Measurements from ENCODE around the gene SCAPER.

The SCAPER gene

DNA sequence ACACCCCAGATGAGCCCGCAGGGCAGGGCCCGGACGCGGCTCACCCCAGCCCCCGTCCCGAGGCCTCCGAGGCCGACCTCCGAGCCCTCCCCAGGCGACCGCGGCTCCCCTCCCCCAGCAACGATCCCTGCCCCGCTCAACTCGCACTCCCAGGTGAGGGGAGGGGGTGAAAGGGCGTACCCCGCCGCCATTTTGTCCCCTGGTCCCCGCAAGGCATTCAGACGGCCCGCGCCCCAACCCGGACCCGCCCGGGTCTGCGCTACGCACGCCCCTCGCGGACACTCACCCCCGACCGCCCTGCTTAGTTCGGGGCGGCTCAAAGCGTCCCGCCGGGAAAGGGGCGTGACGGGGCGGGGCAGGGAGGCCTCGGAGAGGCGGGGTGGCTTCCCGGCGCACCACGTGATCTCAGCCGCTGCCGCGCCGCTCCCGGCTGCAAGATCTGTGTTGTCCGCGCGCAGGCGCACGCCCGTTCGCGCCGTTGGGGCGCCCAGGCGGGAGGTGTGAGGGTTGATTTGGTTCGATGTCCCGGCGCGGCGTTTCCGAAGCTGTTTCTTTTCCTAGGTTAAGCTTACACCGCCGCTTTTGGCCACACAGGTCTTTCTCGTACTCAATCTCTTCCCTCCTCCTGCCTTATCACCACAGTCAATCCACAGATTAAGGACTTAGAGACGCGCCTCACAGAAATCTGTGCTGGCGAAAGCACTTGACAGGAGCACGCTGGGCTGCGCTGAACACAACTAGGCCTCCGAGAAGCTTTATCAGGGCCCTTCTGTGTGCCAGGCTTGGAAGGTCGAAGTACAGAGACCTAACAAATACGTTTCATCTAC, at the start of gene SCAPER:
Gene SCAPER, minus strand, starts transcription at position 328 of the 827 bp plus-strand sequence. CDS start 21,523 bp downstream, outside the sequence.
- DNase-seq: peak; percentile 92 to 94

GRCh38 chr15:76954744-76955143, 49.6 kb upstream of the SCAPER start:
- DNase-seq: peak in 1 of 2 experiments; percentile 4

DNA sequence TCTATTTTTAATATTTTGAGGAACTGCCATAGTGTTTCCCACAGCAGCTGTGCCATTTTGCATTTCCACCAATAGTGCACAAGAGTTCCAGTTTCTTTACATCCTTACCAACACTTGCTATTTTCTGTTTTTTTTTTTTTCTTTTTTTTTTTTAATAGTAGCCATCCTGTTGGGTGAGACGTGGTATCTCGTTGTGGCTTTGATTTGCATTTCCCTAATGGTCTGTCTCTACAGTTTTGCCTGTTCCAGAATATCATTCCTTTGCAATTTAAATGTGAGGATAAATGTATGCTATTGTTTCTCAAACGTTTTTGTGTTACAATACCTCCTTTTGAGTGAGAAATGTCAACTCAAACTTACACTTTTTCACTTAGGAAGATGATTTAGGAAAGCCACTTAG, 48.8 kb upstream of the SCAPER start:
- DNase-seq: no peak

DNA sequence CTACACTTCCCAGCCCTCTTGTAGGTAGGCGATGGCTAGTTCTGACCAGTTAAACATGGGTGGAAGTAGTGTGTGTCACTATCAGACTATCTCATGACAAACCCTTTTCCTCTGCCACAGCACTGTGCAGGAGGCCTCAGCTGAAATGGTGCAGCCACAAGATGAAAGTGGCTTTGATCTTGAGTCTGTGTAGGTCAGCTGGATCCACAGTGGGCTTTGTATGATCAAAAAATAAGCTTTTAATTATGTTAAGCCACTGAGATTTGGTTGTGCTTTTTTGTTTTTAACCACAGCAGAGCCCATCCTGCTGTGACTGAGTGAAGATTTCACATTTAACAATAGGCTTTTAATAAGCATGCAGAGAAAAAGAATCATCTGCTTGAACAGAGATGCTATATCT, 46.1 kb upstream of the SCAPER start:
- no peak for DNase-seq

DNA sequence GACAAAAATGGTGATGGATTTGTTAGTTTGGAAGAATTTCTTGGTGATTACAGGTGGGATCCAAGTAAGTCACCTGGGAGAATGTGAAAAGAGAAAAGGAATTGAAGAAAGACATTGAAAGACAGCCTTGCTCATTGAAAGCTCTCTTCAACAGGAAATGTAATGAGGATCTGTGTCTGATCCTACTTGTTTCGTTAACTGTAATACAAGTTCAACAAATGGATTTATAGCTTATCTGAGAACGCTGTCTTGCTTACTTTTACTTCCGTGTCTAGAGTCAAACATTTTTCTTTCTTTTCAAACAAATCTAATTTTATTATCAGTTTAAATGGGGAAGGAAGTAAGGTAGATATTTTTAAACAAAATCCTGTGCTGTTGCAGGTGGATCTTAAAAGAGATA, 42.3 kb upstream of the SCAPER start:
- DNase-seq: no peak

GRCh38 chr15:76945494-76946093, 40.5 kb upstream of the SCAPER start:
- no peak for DNase-seq

DNA sequence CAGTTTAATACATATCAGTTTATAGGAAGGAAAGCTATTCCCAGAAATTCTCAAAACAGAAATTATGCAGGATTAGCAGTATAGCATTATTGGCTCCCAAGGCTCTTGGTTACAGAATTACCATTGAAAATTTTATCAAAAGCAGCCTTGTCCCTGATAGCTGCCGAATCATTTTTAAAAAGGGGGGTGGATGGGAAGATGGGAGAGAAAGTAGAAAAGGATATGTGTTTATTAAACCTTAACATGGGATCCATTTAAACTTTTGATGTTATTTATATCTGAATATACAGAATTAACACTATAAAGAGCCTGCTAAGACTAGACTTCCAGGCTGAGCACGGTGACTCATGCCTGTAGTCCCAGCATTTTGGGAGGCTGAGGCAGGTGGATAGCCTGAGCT, 37.2 kb upstream of the SCAPER start:
- no peak for DNase-seq

DNA sequence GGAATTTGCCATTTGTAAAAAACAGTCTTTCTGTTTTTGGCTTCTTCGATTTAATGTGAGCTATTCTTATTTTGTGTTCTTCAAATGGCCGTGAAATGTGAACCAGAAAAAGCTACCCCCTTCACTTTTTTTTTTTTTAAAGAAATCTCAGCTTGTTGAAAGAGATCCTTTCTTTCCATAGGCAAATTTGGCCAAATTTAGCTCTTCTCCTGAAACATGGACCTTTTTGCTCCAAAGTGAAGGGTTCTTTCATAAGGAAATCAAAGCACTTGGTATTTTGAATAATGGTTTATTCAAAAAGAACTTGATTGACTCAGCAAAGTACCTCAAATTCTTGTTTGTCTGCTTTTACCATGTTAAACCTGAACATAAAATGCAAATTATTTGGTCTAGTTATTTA, 36.5 kb upstream of the SCAPER start:
- DNase-seq: no peak

DNA sequence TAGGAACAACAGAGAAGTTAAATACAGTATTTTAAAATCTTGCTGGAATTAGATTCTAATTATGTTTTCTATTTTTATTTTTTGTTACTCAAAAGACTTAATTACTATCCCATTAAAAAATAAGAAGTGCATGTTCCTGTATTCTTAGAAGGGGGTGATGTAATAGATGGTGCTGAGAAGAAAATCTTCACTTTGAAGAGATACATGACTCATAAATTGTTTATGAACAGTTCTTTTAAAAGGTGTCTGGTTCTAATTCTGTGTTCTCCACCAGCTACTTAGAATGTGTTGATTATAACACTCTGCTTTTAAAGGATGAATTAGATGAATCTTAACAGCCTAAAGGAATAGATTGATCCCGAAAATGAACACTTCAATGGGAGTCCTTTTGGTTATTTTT, 34.6 kb upstream of the SCAPER start:
- no peak for DNase-seq

DNA sequence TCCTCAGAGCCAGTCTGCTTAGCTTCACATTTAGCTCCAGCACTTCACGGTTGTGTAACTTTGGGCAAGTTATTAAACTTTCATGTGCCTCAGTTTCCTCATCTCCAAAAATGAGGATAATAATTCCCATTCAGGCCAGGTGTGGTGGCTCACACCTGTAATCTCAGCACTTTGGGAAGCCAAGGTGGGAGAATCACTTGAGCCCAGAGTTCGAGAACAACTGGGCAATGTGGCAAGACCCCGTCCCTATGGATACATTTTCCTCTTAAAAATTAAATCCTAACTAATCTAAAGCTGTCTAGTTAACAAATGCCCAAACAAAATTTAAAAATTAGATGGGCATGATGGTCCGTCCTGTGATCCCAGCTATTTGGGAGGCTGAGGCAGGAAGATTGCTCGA, 33.6 kb upstream of the SCAPER start:
- no peak for DNase-seq

GRCh38 chr15:76936671-76937070, 31.5 kb upstream of the SCAPER start:
- no peak for DNase-seq

DNA sequence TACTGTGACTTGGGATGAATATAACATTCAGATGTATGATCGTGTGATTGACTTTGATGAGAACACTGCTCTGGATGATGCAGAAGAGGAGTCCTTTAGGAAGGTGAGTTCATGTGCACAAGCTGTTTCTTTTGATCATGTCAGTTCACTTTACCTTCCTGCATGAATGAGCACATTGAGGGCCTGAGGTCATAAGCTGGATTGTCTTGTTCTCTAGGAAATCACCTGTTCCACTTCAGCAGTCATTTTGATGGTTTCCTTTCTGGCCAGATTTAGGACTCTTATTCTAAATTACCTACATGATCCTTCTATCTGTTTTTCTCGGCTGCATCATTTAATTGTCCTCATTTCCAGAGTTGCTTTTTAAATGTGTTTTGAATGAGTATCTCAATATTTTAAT, 30.5 kb upstream of the SCAPER start:
- DNase-seq: no peak

DNA sequence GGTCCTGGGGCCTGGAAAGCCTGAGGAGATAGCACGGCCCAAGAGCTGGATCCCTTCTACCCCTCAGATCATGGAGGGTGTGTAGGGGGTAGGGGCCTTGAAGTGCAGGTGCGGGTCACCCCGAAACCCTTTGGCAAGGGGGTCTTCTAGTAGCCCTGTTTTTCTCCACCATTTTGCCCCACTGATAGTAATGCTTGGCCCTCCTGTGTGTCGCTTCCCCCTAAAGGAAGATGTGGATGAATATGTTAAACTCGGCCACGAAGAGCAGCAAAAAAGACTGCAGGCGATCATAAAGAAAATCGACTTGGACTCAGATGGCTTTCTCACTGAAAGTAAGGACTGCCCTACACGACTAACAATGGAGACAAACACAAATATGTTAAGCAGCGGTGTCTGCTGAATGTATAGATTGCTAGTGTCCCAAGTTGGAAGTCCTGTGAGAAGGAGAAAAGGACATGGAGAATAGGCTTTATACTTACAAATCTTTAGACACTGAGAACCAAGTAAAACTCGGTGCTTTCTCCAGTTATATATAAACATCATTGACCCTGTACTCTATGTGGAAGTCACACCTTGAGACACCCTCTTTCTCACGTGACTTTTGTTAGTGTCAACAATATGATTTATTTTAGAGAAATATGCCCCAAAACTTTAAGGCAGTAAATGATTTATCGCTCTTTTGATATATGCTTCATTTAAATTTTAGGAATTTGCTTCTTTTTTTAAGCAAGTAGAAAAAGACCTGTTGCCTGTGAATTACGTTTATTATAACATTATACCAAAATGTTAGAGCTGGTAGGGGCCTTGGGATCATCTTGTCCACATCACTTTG, 27.2 kb upstream of the SCAPER start:
- DNase-seq: no peak

DNA sequence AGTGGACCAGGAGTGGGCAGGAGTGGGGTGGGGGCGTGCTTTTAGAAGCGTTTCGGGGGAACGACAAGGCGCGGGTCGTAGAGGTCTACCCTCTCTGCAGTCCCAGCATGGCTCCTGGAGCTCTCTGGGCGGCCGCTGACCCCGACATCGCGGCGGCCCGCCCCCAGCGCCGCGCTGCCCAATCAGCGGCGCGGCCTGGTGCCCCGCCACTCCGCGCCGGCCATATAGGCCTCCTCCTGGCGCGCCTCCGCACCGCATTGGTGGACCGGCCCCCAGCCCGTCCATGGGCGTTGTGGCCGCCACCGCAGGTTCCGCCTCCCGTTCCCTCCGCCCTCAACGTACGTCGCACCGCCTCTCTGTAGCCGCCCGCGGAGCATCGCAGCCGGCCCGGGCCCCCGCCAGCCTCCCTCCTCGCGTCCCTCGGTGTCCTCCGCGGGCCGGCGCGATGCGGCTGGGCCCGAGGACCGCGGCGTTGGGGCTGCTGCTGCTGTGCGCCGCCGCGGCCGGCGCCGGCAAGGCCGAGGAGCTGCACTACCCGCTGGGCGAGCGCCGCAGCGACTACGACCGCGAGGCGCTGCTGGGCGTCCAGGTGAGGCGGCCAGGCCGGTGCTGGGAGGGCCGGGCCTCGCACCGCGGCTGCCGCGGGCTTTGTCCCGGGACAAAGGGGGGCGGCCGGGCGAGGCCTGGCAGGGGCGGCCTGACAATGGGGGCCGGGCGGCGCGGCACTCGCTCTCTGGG, 26.4 kb upstream of the SCAPER start, which contains the start of gene RCN2:
Gene RCN2, plus strand, starts transcription at position 353 of the 738 bp plus-strand sequence. Its CDS starts 93 bp downstream, at position 446.
- peak; percentile 94 to 97 for DNase-seq

GRCh38 chr15:76930831-76931396, 25.8 kb upstream of the SCAPER start:
- no peak for DNase-seq

DNA sequence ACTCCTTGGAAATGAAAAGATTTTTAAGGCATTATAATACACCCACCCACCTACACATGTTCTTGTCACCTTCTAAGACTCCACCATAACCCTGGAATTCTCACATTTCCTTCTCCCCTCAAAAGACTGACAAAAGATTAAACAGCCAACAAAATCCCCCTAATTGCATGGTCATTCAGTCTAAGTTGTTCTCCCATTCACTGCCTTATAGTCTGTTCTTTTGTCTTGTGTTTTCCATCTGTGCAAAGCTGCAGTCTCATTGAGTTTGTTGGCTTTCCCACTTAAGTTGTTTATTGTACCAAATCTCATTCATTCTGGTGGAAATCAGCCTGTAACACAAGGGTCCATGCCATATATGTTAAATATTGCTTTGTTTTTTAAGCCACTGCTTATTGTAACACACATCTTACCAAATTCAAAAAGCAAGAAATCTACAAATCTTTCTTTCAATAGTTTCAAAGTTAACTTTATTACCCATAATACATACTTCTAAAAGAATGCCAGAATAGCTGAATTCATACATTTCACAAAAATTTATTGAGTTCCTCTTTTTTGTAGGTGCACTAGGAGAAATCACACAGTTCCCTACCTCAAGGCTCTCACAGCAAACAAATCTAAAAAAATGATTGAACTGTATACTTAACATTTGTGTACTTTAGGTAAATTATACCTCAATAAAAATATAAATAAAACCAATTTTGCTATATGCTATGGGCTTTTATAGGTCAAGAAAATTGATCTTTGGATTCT, 24.0 kb upstream of the SCAPER start:
- DNase-seq: no peak

GRCh38 chr15:76928201-76928600, 23.1 kb upstream of the SCAPER start:
- no peak for DNase-seq

- DNase-seq: no peak
Observed at GRCh38 chr15:76916369-76916768, 11.2 kb upstream of the SCAPER start.

- DNase-seq: no peak
Observed at GRCh38 chr15:76913737-76914136, 8.6 kb upstream of the SCAPER start.

- no peak for DNase-seq
Observed at GRCh38 chr15:76912430-76912829, 7.3 kb upstream of the SCAPER start.

- no peak for DNase-seq
Observed at GRCh38 chr15:76905855-76906254, 715 bp upstream of the SCAPER start.

All from NCI-H2081 (cell line).